ENCODE results near the gene CCR2.
"Not testable (repeated sequence)": the region's sequence is repeated elsewhere in the genome, so short reads cannot be mapped to it uniquely, and the experiment has no call there.

Gene CCR2

DNA sequence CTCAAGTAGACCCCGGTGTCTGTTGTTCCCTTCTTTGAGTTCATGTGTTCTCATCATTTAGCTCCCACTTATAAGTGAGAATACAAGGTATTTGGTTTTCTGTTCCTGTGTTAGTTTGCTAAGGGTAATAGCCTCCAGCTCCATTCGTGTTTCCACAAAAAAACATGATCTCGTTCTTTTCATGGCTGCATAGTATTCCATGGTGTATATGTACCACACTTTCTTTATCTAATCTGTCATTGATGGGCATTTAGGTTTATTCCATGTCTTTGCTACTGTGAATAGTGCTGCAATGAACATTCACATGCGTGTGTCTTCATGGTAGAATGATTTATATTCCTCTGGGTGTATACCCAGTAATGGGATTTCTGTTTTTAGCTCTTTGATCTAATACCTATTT lies 49.0 kb downstream of the CCR2 start:
- H3K27ac ChIP-seq (ENCODE audit: low read length); H3K4me3 ChIP-seq (ENCODE audit: low read length); H3K27me3 ChIP-seq (ENCODE audit: control insufficient read depth, insufficient read depth, low read length); DNase-seq (ENCODE audit: low read depth, low spot score); H3K36me3 ChIP-seq (ENCODE audit: control insufficient read depth, insufficient read depth, low read length); H3K9me3 ChIP-seq (ENCODE audit: control insufficient read depth, insufficient read depth, low read length); H3K4me1 ChIP-seq (ENCODE audit: control insufficient read depth, insufficient read depth, low read length): not testable (repeated sequence)
- no CpG with 5 or more reads among the region's 4 CpGs for WGBS (ENCODE audit: insufficient coverage, insufficient read length)

DNA sequence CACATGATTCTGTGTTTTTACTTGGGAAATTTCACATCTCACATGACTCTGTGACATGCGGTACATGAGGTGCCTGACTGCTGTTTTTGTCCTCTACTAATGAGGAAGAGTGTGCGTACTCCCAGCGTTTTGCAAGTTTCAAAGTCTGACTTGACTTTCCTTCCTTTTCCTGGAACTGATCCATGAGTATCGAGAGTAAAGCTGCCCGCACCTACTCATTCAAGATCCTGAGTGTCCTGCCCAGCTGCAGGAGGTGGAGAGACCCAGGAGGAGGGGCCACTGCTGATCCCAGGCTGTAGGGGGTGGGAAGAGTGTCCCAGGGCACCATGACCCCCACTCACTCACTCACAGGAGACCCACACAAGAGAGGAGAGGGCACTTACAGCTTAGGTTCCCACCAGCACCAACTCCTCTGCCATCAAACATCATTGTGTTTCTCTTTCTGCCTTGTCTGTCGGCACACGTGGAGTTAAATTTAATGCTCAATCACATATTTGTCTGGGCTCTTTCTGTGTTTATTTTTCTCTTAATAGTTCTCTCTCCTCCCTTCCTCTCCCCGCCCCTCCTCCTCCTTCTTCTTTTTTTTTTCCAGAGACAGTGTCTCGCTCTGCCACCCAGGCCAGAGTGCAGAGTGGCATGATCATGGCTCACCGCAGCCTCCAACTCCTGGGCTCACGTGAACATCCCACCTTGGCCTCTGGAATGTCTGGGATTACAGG lies 51.5 kb downstream of the CCR2 start:
- Histone ChIP-seq H3K4me3 (ENCODE audit: low read length) (no peak overlapping the region), H3K4me1 (ENCODE audit: control insufficient read depth, insufficient read depth, low read length) (no peaks in the 10 kb centered on the region), H3K27ac (ENCODE audit: low read length) (no peak overlapping the region), H3K36me3 (ENCODE audit: control insufficient read depth, insufficient read depth, low read length) (no peaks in the 10 kb centered on the region), H3K27me3 (ENCODE audit: control insufficient read depth, insufficient read depth, low read length) (no peaks in the 10 kb centered on the region), H3K9me3 (ENCODE audit: control insufficient read depth, insufficient read depth, low read length) (no peaks in the 10 kb centered on the region)
- WGBS (ENCODE audit: insufficient coverage, insufficient read length) = no CpG with 5 or more reads among the region's 11 CpGs
- no peak for DNase-seq (ENCODE audit: low read depth, low spot score)

DNA sequence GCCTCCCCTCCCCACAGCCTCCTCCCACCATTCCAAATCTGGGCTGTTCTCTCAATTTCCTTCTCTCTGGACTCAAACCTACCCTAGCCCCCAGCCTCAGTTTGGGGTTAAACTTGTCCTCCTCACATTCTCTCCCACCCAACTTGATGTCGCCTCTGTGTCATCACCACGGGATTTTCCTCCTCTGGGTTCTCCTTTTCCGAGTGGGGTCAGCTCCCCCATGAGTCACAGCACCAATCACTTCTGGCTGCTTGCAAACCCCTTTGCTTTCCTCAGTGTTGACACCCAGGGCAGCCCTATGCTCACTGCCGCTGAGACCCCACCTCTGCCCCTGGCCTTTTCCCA lies 52.5 kb downstream of the CCR2 start:
- no CpG with 5 or more reads among the region's 4 CpGs for WGBS (ENCODE audit: insufficient coverage, insufficient read length)
- Histone ChIP-seq H3K4me3 (ENCODE audit: low read length) (no peak overlapping the region), H3K27me3 (ENCODE audit: control insufficient read depth, insufficient read depth, low read length) (no peaks in the 10 kb centered on the region), H3K27ac (ENCODE audit: low read length) (no peak overlapping the region), H3K4me1 (ENCODE audit: control insufficient read depth, insufficient read depth, low read length) (no peaks in the 10 kb centered on the region), H3K36me3 (ENCODE audit: control insufficient read depth, insufficient read depth, low read length) (no peaks in the 10 kb centered on the region), H3K9me3 (ENCODE audit: control insufficient read depth, insufficient read depth, low read length) (no peaks in the 10 kb centered on the region)
- DNase-seq (ENCODE audit: low read depth, low spot score) = no peak

DNA sequence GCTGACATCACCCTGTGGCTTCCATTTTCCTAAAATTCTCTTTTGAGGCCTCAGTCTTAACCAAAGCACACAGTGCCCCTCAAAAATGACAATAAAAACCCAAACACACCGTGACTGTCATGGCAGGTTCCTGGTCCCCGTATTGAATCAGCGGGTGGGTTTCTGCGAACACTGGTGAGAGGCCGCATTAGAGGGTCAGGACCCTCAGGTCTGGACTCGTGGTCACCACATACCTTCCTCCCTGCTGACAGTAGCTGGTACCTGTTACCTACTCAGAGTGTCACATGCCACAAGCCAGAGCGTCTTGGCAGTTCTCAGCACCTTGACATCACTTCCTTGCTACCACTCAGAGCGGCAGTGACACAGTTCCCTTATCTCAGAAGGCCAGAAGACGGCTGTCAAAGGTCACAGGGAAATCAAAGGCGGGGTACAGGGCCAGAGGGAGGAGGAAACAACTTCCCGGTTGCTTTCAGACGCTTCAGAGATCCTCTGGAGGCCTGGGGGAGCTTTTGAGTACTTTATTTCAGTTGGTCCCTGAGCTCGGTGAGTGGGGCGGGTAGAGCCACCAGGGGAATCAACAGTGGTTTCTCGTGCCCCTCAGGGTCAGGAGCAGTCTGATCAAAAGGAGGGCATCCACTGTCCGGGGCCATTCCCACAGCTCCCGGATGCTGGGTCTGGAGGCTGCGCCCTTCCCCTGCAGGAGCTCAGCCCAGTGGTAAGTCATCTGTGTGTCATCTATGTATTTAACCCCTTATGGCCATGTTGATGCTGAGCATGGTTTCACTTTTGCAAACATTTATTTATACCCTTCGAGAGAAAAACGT lies 53.1 kb downstream of the CCR2 start, which contains the start of the genes CCR5AS and CCRL2:
CCR5AS (minus strand) TSS at position 279 of the 824 bp plus-strand sequence.
CCRL2 (plus strand) TSS at position 472 of the 824 bp plus-strand sequence. CDS start 821 bp downstream, outside the sequence.
- no peaks in the 10 kb centered on the region for H3K27me3 ChIP-seq (ENCODE audit: control insufficient read depth, insufficient read depth, low read length)
- no peaks in the 10 kb centered on the region for H3K9me3 ChIP-seq (ENCODE audit: control insufficient read depth, insufficient read depth, low read length)
- no peaks in the 10 kb centered on the region for H3K4me1 ChIP-seq (ENCODE audit: control insufficient read depth, insufficient read depth, low read length)
- no peak for DNase-seq (ENCODE audit: low read depth, low spot score)
- H3K36me3 ChIP-seq (ENCODE audit: control insufficient read depth, insufficient read depth, low read length) = no peaks in the 10 kb centered on the region
- WGBS (ENCODE audit: insufficient coverage, insufficient read length) = no CpG with 5 or more reads among the region's 20 CpGs
- no peak within 1 kb of the TSS for H3K27ac ChIP-seq (ENCODE audit: low read length)
- no peak within 1 kb of the TSS for H3K4me3 ChIP-seq (ENCODE audit: low read length)

DNA sequence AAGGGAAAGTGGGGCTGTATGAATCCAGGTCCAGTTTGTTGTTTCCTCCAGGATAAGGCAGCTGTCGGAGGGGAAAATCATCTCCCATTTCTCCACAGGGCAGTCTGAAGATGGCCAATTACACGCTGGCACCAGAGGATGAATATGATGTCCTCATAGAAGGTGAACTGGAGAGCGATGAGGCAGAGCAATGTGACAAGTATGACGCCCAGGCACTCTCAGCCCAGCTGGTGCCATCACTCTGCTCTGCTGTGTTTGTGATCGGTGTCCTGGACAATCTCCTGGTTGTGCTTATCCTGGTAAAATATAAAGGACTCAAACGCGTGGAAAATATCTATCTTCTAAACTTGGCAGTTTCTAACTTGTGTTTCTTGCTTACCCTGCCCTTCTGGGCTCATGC lies 54.1 kb downstream of the CCR2 start:
- Histone ChIP-seq H3K4me1 (ENCODE audit: control insufficient read depth, insufficient read depth, low read length) (no peaks in the 10 kb centered on the region), H3K27ac (ENCODE audit: low read length) (no peak overlapping the region), H3K4me3 (ENCODE audit: low read length) (no peak overlapping the region), H3K36me3 (ENCODE audit: control insufficient read depth, insufficient read depth, low read length) (no peaks in the 10 kb centered on the region), H3K27me3 (ENCODE audit: control insufficient read depth, insufficient read depth, low read length) (no peaks in the 10 kb centered on the region), H3K9me3 (ENCODE audit: control insufficient read depth, insufficient read depth, low read length) (no peaks in the 10 kb centered on the region)
- no peak for DNase-seq (ENCODE audit: low read depth, low spot score)
- WGBS (ENCODE audit: insufficient coverage, insufficient read length) = no CpG with 5 or more reads among the region's 7 CpGs

DNA sequence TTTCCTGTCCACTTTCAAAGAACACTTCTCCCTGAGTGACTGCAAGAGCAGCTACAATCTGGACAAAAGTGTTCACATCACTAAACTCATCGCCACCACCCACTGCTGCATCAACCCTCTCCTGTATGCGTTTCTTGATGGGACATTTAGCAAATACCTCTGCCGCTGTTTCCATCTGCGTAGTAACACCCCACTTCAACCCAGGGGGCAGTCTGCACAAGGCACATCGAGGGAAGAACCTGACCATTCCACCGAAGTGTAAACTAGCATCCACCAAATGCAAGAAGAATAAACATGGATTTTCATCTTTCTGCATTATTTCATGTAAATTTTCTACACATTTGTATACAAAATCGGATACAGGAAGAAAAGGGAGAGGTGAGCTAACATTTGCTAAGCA lies 54.9 kb downstream of the CCR2 start:
- Histone ChIP-seq H3K27me3 (ENCODE audit: control insufficient read depth, insufficient read depth, low read length) (no peaks in the 10 kb centered on the region), H3K4me1 (ENCODE audit: control insufficient read depth, insufficient read depth, low read length) (no peaks in the 10 kb centered on the region), H3K36me3 (ENCODE audit: control insufficient read depth, insufficient read depth, low read length) (no peaks in the 10 kb centered on the region), H3K4me3 (ENCODE audit: low read length) (no peak overlapping the region), H3K27ac (ENCODE audit: low read length) (no peak overlapping the region), H3K9me3 (ENCODE audit: control insufficient read depth, insufficient read depth, low read length) (no peaks in the 10 kb centered on the region)
- no peak for DNase-seq (ENCODE audit: low read depth, low spot score)
- WGBS (ENCODE audit: insufficient coverage, insufficient read length) = no CpG with 5 or more reads among the region's 7 CpGs

DNA sequence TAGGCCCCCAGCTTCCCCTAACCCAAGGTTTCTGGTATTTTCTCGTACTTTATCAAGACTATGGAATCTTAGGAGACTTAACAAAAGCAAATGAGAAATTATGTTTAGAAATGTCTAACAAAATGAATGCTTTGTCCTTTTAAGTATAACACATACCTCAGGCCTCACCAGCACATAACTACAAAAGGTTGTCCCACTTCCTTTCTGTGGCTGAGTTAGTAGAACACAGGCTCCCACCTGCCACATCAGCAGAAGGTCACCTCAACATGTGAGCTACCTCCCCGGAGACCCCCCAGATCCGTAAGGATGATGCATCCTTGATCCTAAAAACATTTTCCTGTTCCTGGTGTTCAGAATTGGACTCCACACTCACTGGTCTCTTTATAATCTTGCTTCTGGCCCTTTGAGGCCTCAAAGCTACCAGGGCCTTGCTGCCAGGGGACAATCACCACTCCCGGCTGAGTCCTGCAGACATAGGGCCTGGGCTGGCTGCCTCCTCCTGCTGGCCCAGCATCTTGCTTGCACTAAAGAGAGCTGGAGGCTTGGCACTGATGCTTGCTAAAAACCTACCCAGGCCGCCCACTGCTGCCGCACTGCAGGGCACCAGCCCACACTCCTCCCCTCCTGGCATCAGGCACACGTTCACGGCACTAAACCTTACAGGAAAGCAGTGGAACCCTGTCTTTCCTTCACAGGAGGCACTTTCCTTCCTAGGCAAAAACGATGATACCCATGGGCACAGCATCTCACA lies 56.0 kb downstream of the CCR2 start:
- Histone ChIP-seq H3K27ac (ENCODE audit: low read length) (no peak overlapping the region), H3K4me3 (ENCODE audit: low read length) (no peak overlapping the region), H3K36me3 (ENCODE audit: control insufficient read depth, insufficient read depth, low read length) (no peaks in the 10 kb centered on the region), H3K9me3 (ENCODE audit: control insufficient read depth, insufficient read depth, low read length) (no peaks in the 10 kb centered on the region), H3K4me1 (ENCODE audit: control insufficient read depth, insufficient read depth, low read length) (no peaks in the 10 kb centered on the region), H3K27me3 (ENCODE audit: control insufficient read depth, insufficient read depth, low read length) (no peaks in the 10 kb centered on the region)
- no peak for DNase-seq (ENCODE audit: low read depth, low spot score)
- no CpG with 5 or more reads among the region's 9 CpGs for WGBS (ENCODE audit: insufficient coverage, insufficient read length)

Data from iPS DF 6.9 (cell line).